ENCODE results near the gene DNLZ.

Gene DNLZ

GRCh38 chr9:136370037-136370436, 6.5 kb upstream of the DNLZ start:
- H3K4me1 ChIP-seq (ENCODE audit: control insufficient read depth, insufficient read depth, low read length, poor library complexity, severe bottlenecking): no peaks in the 10 kb centered on the region
- H3K27ac ChIP-seq (ENCODE audit: insufficient read depth, low read length, poor library complexity, severe bottlenecking): no peak overlapping the region
- DNase-seq: no peak
- H3K4me3 ChIP-seq (ENCODE audit: insufficient read depth, low read depth, low read length, poor library complexity, severe bottlenecking): no peak overlapping the region
- no peaks in the 10 kb centered on the region for H3K27me3 ChIP-seq (replicated peaks; ENCODE audit: control insufficient read depth, insufficient read depth, low read length, poor library complexity, severe bottlenecking)
- H3K36me3 ChIP-seq (ENCODE audit: control insufficient read depth, insufficient read depth, low read length): no peaks in the 10 kb centered on the region
- H3K9me3 ChIP-seq (ENCODE audit: control insufficient read depth, low read length): no peaks in the 10 kb centered on the region

DNA sequence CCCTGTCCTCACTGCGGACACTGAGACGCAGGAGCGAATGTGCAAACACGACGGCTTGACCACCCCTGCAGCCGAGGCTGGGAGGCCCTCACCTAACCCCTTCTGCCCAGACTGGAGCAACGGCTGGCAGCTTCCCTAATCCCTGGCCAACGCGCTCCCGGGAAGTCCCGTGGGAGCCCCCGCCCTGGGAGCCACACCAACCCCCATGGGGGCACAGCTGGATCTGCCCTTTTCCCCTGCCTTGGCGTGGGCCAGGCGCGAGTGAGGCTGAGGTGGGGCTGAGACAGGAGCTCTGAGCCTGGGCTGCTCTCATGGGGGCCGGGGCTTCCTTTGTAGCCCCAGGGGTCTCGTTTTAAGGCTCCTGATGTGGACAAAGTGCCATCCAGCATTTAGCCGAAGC, 4.6 kb upstream of the DNLZ start:
- H3K36me3 ChIP-seq (ENCODE audit: control insufficient read depth, insufficient read depth, low read length): no peaks in the 10 kb centered on the region
- H3K4me3 ChIP-seq (ENCODE audit: insufficient read depth, low read depth, low read length, poor library complexity, severe bottlenecking): no peak overlapping the region
- no peak overlapping the region for H3K27ac ChIP-seq (ENCODE audit: insufficient read depth, low read length, poor library complexity, severe bottlenecking)
- H3K9me3 ChIP-seq (ENCODE audit: control insufficient read depth, low read length): no peaks in the 10 kb centered on the region
- DNase-seq: no peak
- peaks cover under 1% of the 10 kb centered on the region for H3K4me1 ChIP-seq (ENCODE audit: control insufficient read depth, insufficient read depth, low read length, poor library complexity, severe bottlenecking)
- no peaks in the 10 kb centered on the region for H3K27me3 ChIP-seq (replicated peaks; ENCODE audit: control insufficient read depth, insufficient read depth, low read length, poor library complexity, severe bottlenecking)

DNA sequence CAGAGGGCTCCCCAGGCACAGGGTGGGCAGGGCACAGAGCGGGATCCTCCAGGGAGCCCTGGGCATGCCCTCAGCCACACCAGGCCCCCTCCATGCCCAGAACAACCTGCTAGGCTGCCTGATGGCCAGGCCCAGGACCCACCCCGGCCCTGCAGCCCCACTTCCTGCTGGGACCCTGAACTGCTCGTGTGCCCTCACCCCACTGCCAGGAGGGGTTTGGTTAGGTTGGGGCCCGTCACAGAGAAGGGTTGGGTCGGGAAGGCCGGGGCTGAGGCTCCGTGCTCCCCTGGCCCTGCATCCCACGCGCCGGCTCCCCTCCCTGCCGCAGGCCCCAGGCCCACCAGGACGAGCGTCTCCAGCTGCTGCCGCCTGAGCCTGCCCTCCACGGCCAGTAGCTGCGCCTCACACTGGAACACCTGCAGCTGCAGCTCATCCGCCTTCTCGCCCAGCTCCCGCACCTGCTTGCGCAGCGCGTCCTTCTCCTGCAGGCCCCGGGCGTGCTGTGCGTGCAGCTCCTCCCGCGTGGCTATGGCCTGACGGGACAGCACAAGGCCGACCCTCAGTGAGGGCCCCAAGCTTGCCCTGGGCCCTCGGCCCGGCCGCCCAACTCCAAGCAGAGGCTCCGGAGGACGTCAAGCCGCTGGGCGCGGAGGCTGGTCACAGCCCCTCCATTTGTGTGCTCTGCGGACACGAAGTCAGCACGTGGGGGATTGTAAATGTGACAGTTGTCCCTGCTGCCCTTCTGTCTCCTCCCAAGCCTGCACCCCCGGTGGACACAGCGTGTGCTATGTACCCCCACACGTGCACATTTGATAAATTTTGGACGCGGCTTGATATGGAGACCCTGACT, 4.0 kb upstream of the DNLZ start:
- Histone ChIP-seq H3K27ac (ENCODE audit: insufficient read depth, low read length, poor library complexity, severe bottlenecking) (no peak overlapping the region), H3K36me3 (ENCODE audit: control insufficient read depth, insufficient read depth, low read length) (no peaks in the 10 kb centered on the region), H3K4me3 (ENCODE audit: insufficient read depth, low read depth, low read length, poor library complexity, severe bottlenecking) (no peak overlapping the region), H3K27me3 (replicated peaks; ENCODE audit: control insufficient read depth, insufficient read depth, low read length, poor library complexity, severe bottlenecking) (no peaks in the 10 kb centered on the region), H3K4me1 (ENCODE audit: control insufficient read depth, insufficient read depth, low read length, poor library complexity, severe bottlenecking) (peaks cover 7% of the 10 kb centered on the region), H3K9me3 (ENCODE audit: control insufficient read depth, low read length) (no peaks in the 10 kb centered on the region)
- DNase-seq: no peak

- Histone ChIP-seq H3K9me3 (ENCODE audit: control insufficient read depth, low read length) (no peaks in the 10 kb centered on the region), H3K27me3 (replicated peaks; ENCODE audit: control insufficient read depth, insufficient read depth, low read length, poor library complexity, severe bottlenecking) (no peaks in the 10 kb centered on the region), H3K4me1 (ENCODE audit: control insufficient read depth, insufficient read depth, low read length, poor library complexity, severe bottlenecking) (peaks cover 7% of the 10 kb centered on the region), H3K4me3 (ENCODE audit: insufficient read depth, low read depth, low read length, poor library complexity, severe bottlenecking) (no peak overlapping the region), H3K36me3 (ENCODE audit: control insufficient read depth, insufficient read depth, low read length) (no peaks in the 10 kb centered on the region), H3K27ac (ENCODE audit: insufficient read depth, low read length, poor library complexity, severe bottlenecking) (no peak overlapping the region)
- no peak for DNase-seq
Measured at GRCh38 chr9:136366826-136367225, 3.3 kb upstream of the DNLZ start.

GRCh38 chr9:136365775-136366222, 2.3 kb upstream of the DNLZ start:
- no peak for DNase-seq
- Histone ChIP-seq H3K27me3 (replicated peaks; ENCODE audit: control insufficient read depth, insufficient read depth, low read length, poor library complexity, severe bottlenecking) (no peaks in the 10 kb centered on the region), H3K36me3 (ENCODE audit: control insufficient read depth, insufficient read depth, low read length) (no peaks in the 10 kb centered on the region), H3K4me1 (ENCODE audit: control insufficient read depth, insufficient read depth, low read length, poor library complexity, severe bottlenecking) (peaks cover 7% of the 10 kb centered on the region), H3K4me3 (ENCODE audit: insufficient read depth, low read depth, low read length, poor library complexity, severe bottlenecking) (no peak overlapping the region), H3K27ac (ENCODE audit: insufficient read depth, low read length, poor library complexity, severe bottlenecking) (no peak overlapping the region), H3K9me3 (ENCODE audit: control insufficient read depth, low read length) (no peaks in the 10 kb centered on the region)

- Histone ChIP-seq H3K27ac (ENCODE audit: insufficient read depth, low read length, poor library complexity, severe bottlenecking) (no peak overlapping the region), H3K27me3 (replicated peaks; ENCODE audit: control insufficient read depth, insufficient read depth, low read length, poor library complexity, severe bottlenecking) (no peaks in the 10 kb centered on the region), H3K36me3 (ENCODE audit: control insufficient read depth, insufficient read depth, low read length) (peaks cover 3% of the 10 kb centered on the region), H3K4me3 (ENCODE audit: insufficient read depth, low read depth, low read length, poor library complexity, severe bottlenecking) (no peak overlapping the region), H3K9me3 (ENCODE audit: control insufficient read depth, low read length) (no peaks in the 10 kb centered on the region), H3K4me1 (ENCODE audit: control insufficient read depth, insufficient read depth, low read length, poor library complexity, severe bottlenecking) (peaks cover 7% of the 10 kb centered on the region)
- no peak for DNase-seq
Measured at GRCh38 chr9:136364942-136365774, 1.6 kb upstream of the DNLZ start.

GRCh38 chr9:136363949-136364748, 605 bp upstream of the DNLZ start:
- H3K4me1 ChIP-seq (ENCODE audit: control insufficient read depth, insufficient read depth, low read length, poor library complexity, severe bottlenecking): peaks cover 7% of the 10 kb centered on the region
- H3K9me3 ChIP-seq (ENCODE audit: control insufficient read depth, low read length): no peaks in the 10 kb centered on the region
- peaks cover 9% of the 10 kb centered on the region for H3K36me3 ChIP-seq (ENCODE audit: control insufficient read depth, insufficient read depth, low read length)
- H3K27me3 ChIP-seq (replicated peaks; ENCODE audit: control insufficient read depth, insufficient read depth, low read length, poor library complexity, severe bottlenecking): no peaks in the 10 kb centered on the region
- no peak overlapping the region for H3K4me3 ChIP-seq (ENCODE audit: insufficient read depth, low read depth, low read length, poor library complexity, severe bottlenecking)
- H3K27ac ChIP-seq (ENCODE audit: insufficient read depth, low read length, poor library complexity, severe bottlenecking): no peak overlapping the region
- peak in 1 of 3 donors; percentile 1 for DNase-seq

- H3K4me1 ChIP-seq (ENCODE audit: control insufficient read depth, insufficient read depth, low read length, poor library complexity, severe bottlenecking): peaks cover 7% of the 10 kb centered on the region
- H3K36me3 ChIP-seq (ENCODE audit: control insufficient read depth, insufficient read depth, low read length): peaks cover 9% of the 10 kb centered on the region
- no peak overlapping the region for H3K4me3 ChIP-seq (ENCODE audit: insufficient read depth, low read depth, low read length, poor library complexity, severe bottlenecking)
- no peaks in the 10 kb centered on the region for H3K27me3 ChIP-seq (replicated peaks; ENCODE audit: control insufficient read depth, insufficient read depth, low read length, poor library complexity, severe bottlenecking)
- no peak for DNase-seq
- no peaks in the 10 kb centered on the region for H3K9me3 ChIP-seq (ENCODE audit: control insufficient read depth, low read length)
- no peak overlapping the region for H3K27ac ChIP-seq (ENCODE audit: insufficient read depth, low read length, poor library complexity, severe bottlenecking)
Measured at GRCh38 chr9:136362450-136362784, 1.1 kb downstream of the DNLZ start.

GRCh38 chr9:136361754-136362449, 1.6 kb downstream of the DNLZ start:
- peaks cover 9% of the 10 kb centered on the region for H3K36me3 ChIP-seq (ENCODE audit: control insufficient read depth, insufficient read depth, low read length)
- peaks cover 7% of the 10 kb centered on the region for H3K4me1 ChIP-seq (ENCODE audit: control insufficient read depth, insufficient read depth, low read length, poor library complexity, severe bottlenecking)
- H3K27me3 ChIP-seq (replicated peaks; ENCODE audit: control insufficient read depth, insufficient read depth, low read length, poor library complexity, severe bottlenecking): no peaks in the 10 kb centered on the region
- H3K9me3 ChIP-seq (ENCODE audit: control insufficient read depth, low read length): no peaks in the 10 kb centered on the region
- H3K4me3 ChIP-seq (ENCODE audit: insufficient read depth, low read depth, low read length, poor library complexity, severe bottlenecking): no peak overlapping the region
- no peak overlapping the region for H3K27ac ChIP-seq (ENCODE audit: insufficient read depth, low read length, poor library complexity, severe bottlenecking)
- DNase-seq: no peak
